ENCODE results near the gene FAM83D. TPM values are rescaled to one million over a fixed set of nuclear protein-coding genes. Genes with fewer than 3 reads are reported as not detected.

FAM83D gene
- total and polyA plus RNA-seq, 2 donors from 2014 or later = 0.79 to 1.2 TPM

- no peaks in the 10 kb centered on the region for H3K36me3 ChIP-seq (ENCODE audit: control insufficient read depth in 2 of 3, insufficient read depth in 3 of 3, low read length in 3 of 3)
- intact Hi-C loops (cut with DNase I) = no loop called here
- no peaks in the 10 kb centered on the region for H3K9me3 ChIP-seq (ENCODE audit: control insufficient read depth in 2 of 3, insufficient read depth in 1 of 3, low read length in 3 of 3)
- TF ChIP-seq CTCF (IDR thresholded peaks at IDR 0.05; ENCODE audit: borderline replicate concordance, extremely low read depth, insufficient read depth) = no peak
- no peak overlapping the region for H3K27ac ChIP-seq (ENCODE audit: low read depth in 2 of 2, low read length in 2 of 2)
- no peak overlapping the region for H3K9ac ChIP-seq (ENCODE audit: low read length in 3 of 3)
- peaks cover 0 to 5% (median 0%) of the 10 kb centered on the region in 3 donors for H3K4me1 ChIP-seq (ENCODE audit: control insufficient read depth in 2 of 3, insufficient read depth in 2 of 3, low read depth in 1 of 3, low read length in 3 of 3)
- H3K4me3 ChIP-seq (ENCODE audit: low read length in 3 of 3) = no peak overlapping the region
- no peaks in the 10 kb centered on the region for H3K27me3 ChIP-seq (ENCODE audit: control insufficient read depth, insufficient read depth, low read length)
- FAIRE-seq = no peak
- no peak for DNase-seq
Measured at GRCh38 chr20:38945012-38945411, 18.8 kb downstream of the FAM83D start.

GRCh38 chr20:38946836-38947235 is 20.6 kb downstream of the FAM83D start:
- H3K9me3 ChIP-seq (ENCODE audit: control insufficient read depth in 2 of 3, insufficient read depth in 1 of 3, low read length in 3 of 3) = no peaks in the 10 kb centered on the region
- H3K27me3 ChIP-seq (ENCODE audit: control insufficient read depth, insufficient read depth, low read length) = no peaks in the 10 kb centered on the region
- H3K9ac ChIP-seq (ENCODE audit: low read length in 3 of 3) = no peak overlapping the region
- no peaks in the 10 kb centered on the region for H3K36me3 ChIP-seq (ENCODE audit: control insufficient read depth in 2 of 3, insufficient read depth in 3 of 3, low read length in 3 of 3)
- no peaks in the 10 kb centered on the region for H3K4me1 ChIP-seq (ENCODE audit: control insufficient read depth in 2 of 3, insufficient read depth in 2 of 3, low read depth in 1 of 3, low read length in 3 of 3)
- DNase-seq (no peak), FAIRE-seq (no peak)
- TF ChIP-seq CTCF (IDR thresholded peaks at IDR 0.05; ENCODE audit: borderline replicate concordance, extremely low read depth, insufficient read depth) = no peak
- intact Hi-C loops (cut with DNase I) = no loop called here
- no peak overlapping the region for H3K4me3 ChIP-seq (ENCODE audit: low read length in 3 of 3)
- H3K27ac ChIP-seq (ENCODE audit: low read depth in 2 of 2, low read length in 2 of 2) = no peak overlapping the region

GRCh38 chr20:38947931-38948362 is 21.7 kb downstream of the FAM83D start:
- H3K27ac ChIP-seq (ENCODE audit: low read depth in 2 of 2, low read length in 2 of 2) = no peak overlapping the region
- no peak for TF ChIP-seq CTCF (IDR thresholded peaks at IDR 0.05; ENCODE audit: borderline replicate concordance, extremely low read depth, insufficient read depth)
- no peaks in the 10 kb centered on the region for H3K9me3 ChIP-seq (ENCODE audit: control insufficient read depth in 2 of 3, insufficient read depth in 1 of 3, low read length in 3 of 3)
- no peaks in the 10 kb centered on the region for H3K4me1 ChIP-seq (ENCODE audit: control insufficient read depth in 2 of 3, insufficient read depth in 2 of 3, low read depth in 1 of 3, low read length in 3 of 3)
- FAIRE-seq = no peak
- no peaks in the 10 kb centered on the region for H3K27me3 ChIP-seq (ENCODE audit: control insufficient read depth, insufficient read depth, low read length)
- no peak overlapping the region for H3K9ac ChIP-seq (ENCODE audit: low read length in 3 of 3)
- no peak for DNase-seq
- intact Hi-C loops (cut with DNase I) = no loop called here
- no peak overlapping the region for H3K4me3 ChIP-seq (ENCODE audit: low read length in 3 of 3)
- peaks cover 0 to 2% (median 0%) of the 10 kb centered on the region in 3 donors for H3K36me3 ChIP-seq (ENCODE audit: control insufficient read depth in 2 of 3, insufficient read depth in 3 of 3, low read length in 3 of 3)

GRCh38 chr20:38950254-38950653 is 24.0 kb downstream of the FAM83D start:
- H3K9ac ChIP-seq (ENCODE audit: low read length in 3 of 3) = no peak overlapping the region
- no peak overlapping the region for H3K4me3 ChIP-seq (ENCODE audit: low read length in 3 of 3)
- H3K9me3 ChIP-seq (ENCODE audit: control insufficient read depth in 2 of 3, insufficient read depth in 1 of 3, low read length in 3 of 3) = no peaks in the 10 kb centered on the region
- H3K27me3 ChIP-seq (ENCODE audit: control insufficient read depth, insufficient read depth, low read length) = no peaks in the 10 kb centered on the region
- H3K36me3 ChIP-seq (ENCODE audit: control insufficient read depth in 2 of 3, insufficient read depth in 3 of 3, low read length in 3 of 3) = peaks cover 0 to 2% (median 0%) of the 10 kb centered on the region in 3 donors
- no peak for DNase-seq
- TF ChIP-seq CTCF (IDR thresholded peaks at IDR 0.05; ENCODE audit: borderline replicate concordance, extremely low read depth, insufficient read depth) = no peak
- intact Hi-C loops (cut with DNase I) = no loop called here
- H3K4me1 ChIP-seq (ENCODE audit: control insufficient read depth in 2 of 3, insufficient read depth in 2 of 3, low read depth in 1 of 3, low read length in 3 of 3) = no peaks in the 10 kb centered on the region
- no peak overlapping the region for H3K27ac ChIP-seq (ENCODE audit: low read depth in 2 of 2, low read length in 2 of 2)
- no peak for FAIRE-seq
